Transverse colon (tissue), 4 donors: Measurements from ENCODE around the gene UBE2O. TPM values are rescaled to one million over a fixed set of nuclear protein-coding genes. Genes with fewer than 3 reads are reported as not detected.

Source experiments
- DNase-seq: peaks from one replicate; pipeline ENCODE4 v3.0.0-alpha.2; 2019
- H3K27ac ChIP-seq, 4 donors: fragments of 200-600 bp; sonication (generic); 2 replicates each; pipeline ENCODE4 v1.5.1; 2016 to 2018; ENCODE audit warnings: inconsistent platforms in 4 of 4
- H3K27me3 ChIP-seq: fragments of 200-600 bp; sonication (generic); 2 replicates; pipeline ENCODE4 v1.5.1; 2017; ENCODE audit warnings: inconsistent platforms
- H3K36me3 ChIP-seq, 4 donors: fragments of 200-600 bp; sonication (generic); 2 replicates each; pipeline ENCODE4 v1.5.1; 2017 to 2019; ENCODE audit warnings: inconsistent platforms in 4 of 4
- H3K4me1 ChIP-seq, 4 donors: fragments of 200-600 bp; sonication (generic); 2 replicates each; pipeline ENCODE4 v1.5.1; 2017 to 2020; ENCODE audit warnings: inconsistent platforms in 4 of 4
- H3K4me3 ChIP-seq, 4 donors: fragments of 200-600 bp; sonication (generic); 1 replicate in 1 of 4; 2 replicates in 3 of 4; pipeline versions ENCODE4 v1.5.1 to v1.6.1; 2017 to 2019; ENCODE audit warnings: inconsistent platforms in 4 of 4
- H3K9me3 ChIP-seq, 2 donors: fragments of 200-600 bp; sonication (generic); 2 replicates each; pipeline ENCODE4 v1.5.1; 2017 to 2019; ENCODE audit warnings: inconsistent platforms in 2 of 2
- CTCF ChIP-seq, 5 experiments: fragments of 200-600 bp in 3 of 5; fragments of 450-650 bp in 2 of 5; sonication (generic) in 3 of 5; IDR thresholded peaks; 1 replicate in 2 of 5; 2 replicates in 3 of 5; pipeline ENCODE4 v1.5.1; 2016 to 2017; ENCODE audit warnings: antibody characterized with exemption in 5 of 5, inconsistent platforms in 3 of 5, mild to moderate bottlenecking in 2 of 5, moderate library complexity in 1 of 5
- EP300 ChIP-seq: sonication (generic); formaldehyde crosslinking; IDR thresholded peaks from one replicate; pipeline ENCODE4 v1.6.1; 2017; ENCODE audit warnings: antibody characterized with exemption, low read depth
- POLR2A ChIP-seq: fragments of 450-650 bp; IDR thresholded peaks from one replicate; pipeline ENCODE4 v1.6.1; 2016; ENCODE audit warnings: antibody characterized with exemption, mild to moderate bottlenecking, moderate library complexity
- POLR2AphosphoS5 ChIP-seq, 3 donors: sonication (generic); formaldehyde crosslinking; IDR thresholded peaks; one replicate each; pipeline ENCODE4 v1.6.1; 2016; ENCODE audit warnings: antibody characterized with exemption in 3 of 3
- WGBS, 2 donors: methylation state at CpG; one replicate each; pipeline ENCODE4 v1.1.5; 2018; ENCODE audit warnings: low coverage in 1 of 2; 5-methylcytosine and 5-hydroxymethylcytosine counted together
- in situ Hi-C, 4 donors: fragments of 200-750 bp; cut with MboI; loops; one replicate each; pipeline versions ENCODE4 v1.15.0 to v1.15.1; 2017; ENCODE audit warnings: low sequenced_read_pairs in 3 of 4, low pct_ligation_motif_present in 1 of 4, low pct_unique_long_range_greater_than_20kb in 1 of 4
- intact Hi-C: fragments of 100-400 bp; cut with DNase I; formaldehyde crosslinking; loops from one replicate; pipeline ENCODE4 v1.15.1; 2023; ENCODE audit warnings: low total_unique reads
- total RNA-seq, 4 donors: library from RNA; depleted of rRNA; stranded (reverse); fragments of >200 nt; gene quantifications; one replicate each; pipeline ENCODE4 v1.1.0, GENCODE V29; 2016

UBE2O gene
- total RNA-seq, 4 donors from 2014 or later: 9.8 to 28.8 (median 15.9) TPM

GRCh38 chr17:76391200-76391715 is 61.7 kb downstream of the UBE2O start:
- no peak overlapping the region for H3K4me3 ChIP-seq
- intact Hi-C loops: no loop called here
- no peak for DNase-seq
- no peaks in the 10 kb centered on the region for H3K27me3 ChIP-seq
- no peak for TF ChIP-seq POLR2A
- peaks cover 0 to 3% (median 1%) of the 10 kb centered on the region in 4 donors for H3K4me1 ChIP-seq
- in situ Hi-C loops: loop anchor here in 1 of 4 donors (10.0 kb wide), 1 partner anchor 86 kb away; the partner anchor contains the start of gene QRICH2
- peaks cover 0 to 20% (median 6%) of the 10 kb centered on the region in 4 donors for H3K36me3 ChIP-seq
- WGBS, 2 donors: 96% methylated on average over 18 of the region's 21 CpGs; no CpG with 5 or more reads in 1 of the 2 donors
- no peaks in the 10 kb centered on the region for H3K9me3 ChIP-seq
- no peak overlapping the region for H3K27ac ChIP-seq

- DNase-seq: no peak
- no peak overlapping the region for H3K27ac ChIP-seq
- peaks cover 6% of the 10 kb centered on the region for H3K27me3 ChIP-seq
- H3K36me3 ChIP-seq: peaks cover 0 to 11% (median 0%) of the 10 kb centered on the region in 4 donors
- TF ChIP-seq CTCF (IDR thresholded peaks at IDR 0.05): no peak
- no peak for TF ChIP-seq POLR2AphosphoS5 (IDR thresholded peaks at IDR 0.05)
- no peak for TF ChIP-seq EP300
- no peak for TF ChIP-seq POLR2A
- WGBS, 2 donors: 90 to 93% methylated on average over 2 to 10 of the region's 11 CpGs
- no peaks in the 10 kb centered on the region for H3K9me3 ChIP-seq
- in situ Hi-C loops (loop anchor here in 1 of 4 donors (10.0 kb wide), 1 partner anchor 85 kb away; the partner anchor contains the start of gene QRICH2), intact Hi-C loops (no loop called here)
- peaks cover 7 to 16% (median 14%) of the 10 kb centered on the region in 4 donors for H3K4me1 ChIP-seq
- no peak overlapping the region for H3K4me3 ChIP-seq
Measured at GRCh38 chr17:76390003-76390421, 62.9 kb downstream of the UBE2O start.

- Histone ChIP-seq H3K9me3 (no peaks in the 10 kb centered on the region), H3K4me1 (peaks cover 8 to 22% (median 19%) of the 10 kb centered on the region in 4 donors), H3K36me3 (peaks cover 0 to 9% (median 0%) of the 10 kb centered on the region in 4 donors), H3K27ac (no peak overlapping the region), H3K4me3 (no peak overlapping the region), H3K27me3 (peaks cover 9% of the 10 kb centered on the region)
- no peak for DNase-seq
- TF ChIP-seq CTCF (IDR thresholded peaks at IDR 0.05) (no peak), POLR2A (no peak), EP300 (no peak), POLR2AphosphoS5 (IDR thresholded peaks at IDR 0.05) (no peak)
- WGBS, 2 donors: 89 to 96% methylated on average over 7 to 16 of the region's 16 CpGs
- intact Hi-C loops (no loop called here), in situ Hi-C loops (no loop called here)
Measured at GRCh38 chr17:76388966-76389888, 63.7 kb downstream of the UBE2O start.

- TF ChIP-seq CTCF (IDR thresholded peaks at IDR 0.05) (no peak), POLR2AphosphoS5 (IDR thresholded peaks at IDR 0.05) (no peak), EP300 (no peak), POLR2A (no peak)
- Histone ChIP-seq H3K9me3 (no peaks in the 10 kb centered on the region), H3K36me3 (no peaks in the 10 kb centered on the region), H3K27ac (no peak overlapping the region), H3K4me1 (peaks cover 8 to 41% (median 36%) of the 10 kb centered on the region in 4 donors), H3K27me3 (peaks cover 18% of the 10 kb centered on the region), H3K4me3 (no peak overlapping the region)
- intact Hi-C loops: no loop called here
- 91% methylated on average over 28 of the region's 31 CpGs; no CpG with 5 or more reads in 1 of the 2 donors for WGBS, 2 donors
- in situ Hi-C loops: no loop called here
- no peak for DNase-seq
Measured at GRCh38 chr17:76386966-76387765, 65.8 kb downstream of the UBE2O start.
